ENCODE measurements around the gene SPATA31D3.
"Not testable (repeated sequence)": the region's sequence is repeated elsewhere in the genome, so short reads cannot be mapped to it uniquely, and the experiment has no call there.

SPATA31D3 gene

GRCh38 chr9:81980568-81980967, 37.3 kb downstream of the SPATA31D3 start:
- no peak for DNase-seq

- DNase-seq = no peak
These were observed 38.6 kb downstream of the SPATA31D3 start for GRCh38 chr9:81981883-81982282.

GRCh38 chr9:81984928-81985327, 41.6 kb downstream of the SPATA31D3 start:
- DNase-seq = no peak

GRCh38 chr9:81986051-81986450, 42.8 kb downstream of the SPATA31D3 start:
- no peak for DNase-seq

GRCh38 chr9:81988472-81988871, 45.2 kb downstream of the SPATA31D3 start, which contains the start of gene SPATA31D1:
Gene SPATA31D1, plus strand, starts transcription at chr9:81988772. Its CDS starts 47 bp downstream, at chr9:81988819.
- not testable (repeated sequence) for DNase-seq

GRCh38 chr9:81989700-81990099, 46.4 kb downstream of the SPATA31D3 start:
- no peak for DNase-seq

- DNase-seq = no peak
These were observed 50.4 kb downstream of the SPATA31D3 start for GRCh38 chr9:81993656-81994055.

Data from NCI-H2081 (cell line).